ENCODE data around the gene CD101.

CD101 gene

DNA sequence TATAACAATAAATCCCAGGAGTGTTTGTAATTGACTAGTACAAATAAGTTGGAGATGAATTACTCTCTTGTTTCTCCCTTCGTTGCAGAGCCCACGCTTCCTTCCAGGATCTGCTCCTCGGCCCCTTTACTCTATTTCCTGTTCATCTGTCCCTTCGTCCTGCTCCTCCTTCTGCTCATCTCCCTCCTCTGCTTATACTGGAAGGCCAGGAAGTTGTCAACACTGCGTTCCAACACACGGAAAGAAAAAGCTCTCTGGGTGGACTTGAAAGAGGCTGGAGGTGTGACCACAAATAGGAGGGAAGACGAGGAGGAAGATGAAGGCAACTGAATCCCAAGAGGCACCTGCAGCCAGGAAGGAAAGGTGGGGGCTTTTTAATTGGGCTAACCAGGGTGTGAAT is 32.2 kb downstream of the CD101 start:
- TF ChIP-seq, protein P1, sequence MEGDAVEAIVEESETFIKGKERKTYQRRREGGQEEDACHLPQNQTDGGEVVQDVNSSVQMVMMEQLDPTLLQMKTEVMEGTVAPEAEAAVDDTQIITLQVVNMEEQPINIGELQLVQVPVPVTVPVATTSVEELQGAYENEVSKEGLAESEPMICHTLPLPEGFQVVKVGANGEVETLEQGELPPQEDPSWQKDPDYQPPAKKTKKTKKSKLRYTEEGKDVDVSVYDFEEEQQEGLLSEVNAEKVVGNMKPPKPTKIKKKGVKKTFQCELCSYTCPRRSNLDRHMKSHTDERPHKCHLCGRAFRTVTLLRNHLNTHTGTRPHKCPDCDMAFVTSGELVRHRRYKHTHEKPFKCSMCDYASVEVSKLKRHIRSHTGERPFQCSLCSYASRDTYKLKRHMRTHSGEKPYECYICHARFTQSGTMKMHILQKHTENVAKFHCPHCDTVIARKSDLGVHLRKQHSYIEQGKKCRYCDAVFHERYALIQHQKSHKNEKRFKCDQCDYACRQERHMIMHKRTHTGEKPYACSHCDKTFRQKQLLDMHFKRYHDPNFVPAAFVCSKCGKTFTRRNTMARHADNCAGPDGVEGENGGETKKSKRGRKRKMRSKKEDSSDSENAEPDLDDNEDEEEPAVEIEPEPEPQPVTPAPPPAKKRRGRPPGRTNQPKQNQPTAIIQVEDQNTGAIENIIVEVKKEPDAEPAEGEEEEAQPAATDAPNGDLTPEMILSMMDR (IDR thresholded peaks at IDR 0.05; ENCODE audit: insufficient read depth, low read depth, low read length, missing control alignments), result no peak
- no peak for DNase-seq (ENCODE audit: low read depth)
- no peak overlapping the region for H3K4me3 ChIP-seq (ENCODE audit: low read length)

DNA sequence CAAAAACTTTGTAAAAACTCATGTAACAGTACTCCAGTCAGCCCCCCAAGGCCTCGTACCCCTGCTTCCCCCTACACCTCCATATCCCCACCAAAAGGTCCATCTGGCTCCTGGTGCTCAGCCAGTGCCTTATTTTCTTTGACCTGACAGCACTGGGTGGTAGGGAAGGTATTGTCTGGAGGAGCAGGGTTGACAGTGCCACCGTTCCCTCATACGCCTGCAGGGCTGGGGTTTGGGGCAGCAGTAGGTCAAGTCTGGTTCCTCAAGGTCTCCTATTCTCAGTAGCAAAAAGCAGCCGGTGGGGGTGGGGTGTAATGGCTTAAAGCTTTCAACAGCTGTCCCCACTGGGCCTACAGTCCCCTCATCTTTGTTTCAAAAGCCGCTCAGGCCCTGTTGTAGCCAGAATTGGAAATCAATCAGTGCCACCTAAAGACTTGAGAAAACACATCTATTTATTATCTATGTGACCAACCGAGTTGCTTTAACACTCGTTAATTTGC is 33.3 kb downstream of the CD101 start:
- TF ChIP-seq, protein P1 (IDR thresholded peaks at IDR 0.05; ENCODE audit: insufficient read depth, low read depth, low read length, missing control alignments), result no peak
- DNase-seq (ENCODE audit: low read depth), result no peak
- H3K4me3 ChIP-seq (ENCODE audit: low read length), result no peak overlapping the region

DNA sequence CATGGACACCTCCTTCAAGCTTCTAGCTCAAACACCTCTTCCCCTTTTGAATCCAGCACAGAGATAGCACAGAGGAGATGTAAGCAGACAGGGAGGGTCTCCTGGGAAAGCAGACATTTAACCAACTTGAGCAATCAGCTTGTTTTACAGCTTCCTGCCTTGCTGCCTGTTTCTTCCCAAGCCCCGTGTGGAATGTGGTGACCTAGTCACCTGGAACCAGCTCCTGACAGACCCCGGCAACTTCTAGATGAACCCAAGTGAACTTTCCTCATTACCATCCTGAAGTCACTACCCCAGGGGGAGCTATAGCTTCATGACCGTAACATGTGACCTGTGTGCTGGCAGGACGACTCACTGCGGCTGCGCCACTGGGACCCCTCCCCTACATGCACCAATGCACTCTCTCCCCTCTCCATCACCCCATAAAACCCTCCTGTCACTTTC is 34.5 kb downstream of the CD101 start:
- DNase-seq (ENCODE audit: low read depth), result no peak
- no peak overlapping the region for H3K4me3 ChIP-seq (ENCODE audit: low read length)
- TF ChIP-seq, protein P1 (IDR thresholded peaks at IDR 0.05; ENCODE audit: insufficient read depth, low read depth, low read length, missing control alignments), result no peak

DNA sequence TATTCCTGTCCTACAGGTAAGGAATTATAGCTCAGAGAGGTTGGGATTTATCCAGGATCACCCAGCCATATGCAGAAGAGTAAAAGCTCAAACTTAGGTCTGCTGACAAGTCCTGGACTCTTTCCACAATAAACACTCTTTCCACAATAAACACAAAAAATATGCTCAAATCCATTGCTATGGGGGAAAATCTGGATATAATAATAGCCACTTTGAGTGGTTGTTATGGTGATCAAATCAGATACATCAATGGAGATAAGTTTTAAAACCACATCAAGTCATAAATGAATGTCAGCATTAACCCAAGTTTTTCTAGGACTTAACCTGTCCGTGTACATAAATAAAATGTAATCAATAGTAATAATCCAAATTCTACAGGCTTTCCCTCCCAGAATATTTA is 36.2 kb downstream of the CD101 start:
- TF ChIP-seq, protein P1 (IDR thresholded peaks at IDR 0.05; ENCODE audit: insufficient read depth, low read depth, low read length, missing control alignments), result no peak
- H3K4me3 ChIP-seq (ENCODE audit: low read length), result no peak overlapping the region
- no peak for DNase-seq (ENCODE audit: low read depth)

DNA sequence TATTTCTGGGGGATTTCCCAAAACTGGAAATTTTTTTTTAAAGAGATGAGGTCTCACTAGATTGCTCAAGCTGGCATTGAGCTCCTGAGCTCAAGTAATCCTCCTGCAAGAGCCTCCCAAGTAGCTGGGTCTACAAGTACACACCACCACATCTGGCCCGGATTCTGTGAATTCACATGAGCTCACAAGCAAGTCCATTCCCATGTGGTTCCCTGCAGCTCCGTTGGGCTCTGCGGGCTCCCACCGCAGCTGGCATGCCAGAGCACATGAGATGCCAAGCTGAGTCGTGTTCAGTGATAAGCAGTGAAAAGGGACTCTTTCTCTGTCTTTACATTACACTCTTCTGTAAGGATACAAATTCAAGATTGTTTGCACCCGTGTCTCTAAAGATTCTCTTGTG is 36.7 kb downstream of the CD101 start:
- no peak for DNase-seq (ENCODE audit: low read depth)
- TF ChIP-seq, protein P1 (IDR thresholded peaks at IDR 0.05; ENCODE audit: insufficient read depth, low read depth, low read length, missing control alignments), result no peak
- H3K4me3 ChIP-seq (ENCODE audit: low read length), result no peak overlapping the region

DNA sequence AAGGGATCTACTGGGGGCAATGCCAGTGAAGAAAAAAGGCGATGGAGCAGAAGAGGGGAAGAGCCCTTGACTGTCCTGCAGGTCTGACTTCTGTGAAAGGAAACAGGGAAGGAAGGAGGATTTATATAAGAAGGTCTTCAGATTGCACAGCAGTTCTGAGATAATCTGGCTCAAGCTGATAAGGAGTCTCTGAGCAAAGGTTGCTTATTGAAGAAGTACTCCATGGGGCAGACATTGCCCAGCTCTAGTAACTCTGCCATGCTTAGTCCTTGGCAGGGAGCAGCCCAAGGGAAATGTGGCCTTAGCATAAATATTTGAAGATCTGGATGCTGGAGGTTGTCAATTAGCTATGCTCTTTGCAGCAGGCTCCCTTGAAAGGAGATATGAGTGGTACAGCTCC is 42.7 kb downstream of the CD101 start:
- DNase-seq (ENCODE audit: low read depth), result no peak
- TF ChIP-seq, protein P1 (IDR thresholded peaks at IDR 0.05; ENCODE audit: insufficient read depth, low read depth, low read length, missing control alignments), result no peak
- H3K4me3 ChIP-seq (ENCODE audit: low read length), result no peak overlapping the region

DNA sequence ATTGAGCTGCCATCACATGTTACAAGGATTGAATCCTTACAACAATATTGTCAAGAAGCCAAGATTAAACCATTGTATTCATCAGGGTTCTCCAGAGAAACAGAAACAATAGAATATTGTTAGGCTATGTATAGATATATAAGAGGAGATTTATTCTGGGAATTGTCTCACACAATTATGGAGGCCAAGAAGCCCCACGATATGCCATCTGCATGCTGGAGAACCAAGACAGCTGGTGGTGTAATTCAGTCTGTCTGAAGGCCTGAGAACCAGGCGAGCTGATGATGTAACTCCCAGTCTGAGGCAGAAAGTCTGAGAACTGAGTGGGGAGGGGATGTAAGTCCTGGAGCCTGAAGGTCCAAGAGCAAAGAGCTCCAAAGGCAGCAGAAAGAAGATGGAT is 44.1 kb downstream of the CD101 start:
- H3K4me3 ChIP-seq (ENCODE audit: low read length), result no peak overlapping the region
- TF ChIP-seq, protein P1 (IDR thresholded peaks at IDR 0.05; ENCODE audit: insufficient read depth, low read depth, low read length, missing control alignments), result no peak
- no peak for DNase-seq (ENCODE audit: low read depth)
